LoVo (cell line): ENCODE measurements around the gene CACNB4.
"Not testable (repeated sequence)": the region's sequence is repeated elsewhere in the genome, so short reads cannot be mapped to it uniquely, and the experiment has no call there.

Experiments
- DNase-seq: peaks from one replicate; pipeline ENCODE4 v3.0.0-alpha.2; 2016; ENCODE audit warnings: low spot score

The CACNB4 gene

DNA sequence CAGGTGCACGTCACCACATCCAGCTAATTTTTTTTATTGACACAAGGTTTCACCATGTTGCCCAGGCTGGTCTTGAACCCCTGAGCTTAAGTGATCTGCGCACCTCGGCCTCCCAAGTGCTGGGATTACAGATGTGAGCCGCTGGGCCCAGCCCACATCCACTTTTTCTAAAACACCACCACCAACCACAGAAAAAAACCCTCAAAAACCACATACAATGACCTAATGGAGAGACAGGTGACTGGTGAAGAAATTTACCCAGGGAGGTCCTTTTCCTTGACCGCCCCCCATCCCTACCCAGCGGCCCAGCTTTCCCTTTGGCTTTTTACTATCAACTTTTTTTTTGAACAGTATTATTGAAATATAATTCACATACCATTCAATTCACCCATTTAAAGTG is 47.9 kb downstream of the CACNB4 start:
- no peak for DNase-seq

GRCh38 chr2:152050341-152050740 is 48.5 kb downstream of the CACNB4 start:
- DNase-seq, result no peak

DNA sequence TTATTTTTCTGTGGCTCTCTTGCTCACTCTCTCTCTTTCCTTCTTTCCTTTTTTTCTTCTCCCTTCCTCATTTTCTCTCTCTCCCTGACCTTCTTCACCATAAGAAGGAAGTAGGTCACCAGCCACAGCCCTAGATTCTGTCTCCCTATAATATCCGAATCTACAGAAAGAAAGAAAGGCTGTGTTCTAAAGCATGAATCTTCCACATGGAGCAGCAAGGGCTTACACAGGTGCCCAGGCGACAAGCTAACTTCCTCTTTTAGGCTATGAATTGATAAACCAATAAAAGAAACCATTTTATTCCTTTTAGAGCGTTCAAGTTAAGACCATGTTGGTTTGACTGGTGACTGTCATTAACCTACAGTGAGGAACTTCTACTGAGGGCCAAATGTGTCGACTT is 49.3 kb downstream of the CACNB4 start:
- no peak for DNase-seq

DNA sequence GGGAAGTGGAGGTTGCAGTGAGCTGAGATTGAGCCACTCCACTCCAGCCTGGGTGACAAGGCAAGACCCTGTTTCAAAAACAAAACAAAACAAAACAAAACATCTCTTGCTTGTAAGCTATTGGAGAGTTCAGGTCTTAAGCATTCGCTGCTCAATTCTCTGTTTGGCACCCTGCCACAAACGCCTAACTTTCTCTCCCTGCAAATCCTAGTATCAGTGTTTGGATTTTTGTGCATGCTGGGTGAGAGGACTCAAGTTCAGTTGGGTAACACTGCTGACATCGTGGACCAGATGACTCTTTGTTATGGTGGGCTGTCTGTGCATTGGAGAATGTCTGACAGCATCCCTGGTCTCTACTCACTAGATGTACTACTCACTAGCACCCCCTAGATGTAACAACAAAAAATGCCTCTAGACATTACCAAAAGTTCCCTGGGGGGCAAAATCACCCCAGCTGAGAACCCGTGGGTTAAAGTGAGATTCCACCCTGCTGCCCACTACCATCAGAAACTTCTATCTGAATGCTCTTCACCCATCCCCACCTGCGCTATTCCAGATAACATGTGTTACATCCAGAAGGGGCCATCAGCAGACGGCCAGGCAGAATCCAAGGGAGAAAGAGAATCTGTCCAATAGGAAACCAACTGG is 50.9 kb downstream of the CACNB4 start:
- DNase-seq, result no peak

GRCh38 chr2:152046940-152047339 is 51.9 kb downstream of the CACNB4 start:
- no peak for DNase-seq

GRCh38 chr2:152042636-152043615 is 55.9 kb downstream of the CACNB4 start:
- DNase-seq, result no peak

GRCh38 chr2:152038441-152038958 is 60.3 kb downstream of the CACNB4 start:
- no peak for DNase-seq

DNA sequence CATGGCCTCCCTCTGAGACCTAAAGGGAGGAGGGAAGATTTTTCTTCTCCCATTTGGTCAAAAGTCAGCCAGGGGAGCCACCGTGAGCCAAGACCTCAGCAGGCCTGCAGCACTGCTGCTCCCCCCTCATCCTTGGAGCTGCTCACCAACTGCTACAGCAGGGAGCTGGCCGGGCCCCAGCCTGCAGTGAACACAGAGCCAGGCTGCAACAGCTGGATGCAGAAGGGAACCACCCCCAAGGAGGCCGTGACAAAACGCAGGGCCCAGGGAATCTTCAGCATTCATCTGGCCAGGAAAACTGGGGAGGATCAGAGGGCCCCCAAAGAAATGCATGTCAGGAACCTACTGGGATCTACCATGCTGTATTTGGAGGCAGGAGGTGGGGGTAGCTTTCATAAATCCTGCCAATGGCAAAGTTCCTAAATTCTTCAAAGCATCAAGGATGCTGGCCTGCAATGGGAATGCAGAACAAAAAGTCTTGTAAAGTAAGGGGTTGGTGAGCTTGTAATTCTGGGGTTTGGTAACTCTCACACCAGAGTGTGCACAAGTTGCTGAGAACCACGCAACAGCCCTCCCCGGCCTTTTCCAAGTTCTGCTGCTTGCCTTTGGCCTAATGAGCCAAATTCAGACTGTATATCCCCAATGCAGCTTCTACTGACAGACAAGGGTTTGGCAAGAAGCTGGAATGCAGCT is 61.0 kb downstream of the CACNB4 start:
- no peak for DNase-seq

DNA sequence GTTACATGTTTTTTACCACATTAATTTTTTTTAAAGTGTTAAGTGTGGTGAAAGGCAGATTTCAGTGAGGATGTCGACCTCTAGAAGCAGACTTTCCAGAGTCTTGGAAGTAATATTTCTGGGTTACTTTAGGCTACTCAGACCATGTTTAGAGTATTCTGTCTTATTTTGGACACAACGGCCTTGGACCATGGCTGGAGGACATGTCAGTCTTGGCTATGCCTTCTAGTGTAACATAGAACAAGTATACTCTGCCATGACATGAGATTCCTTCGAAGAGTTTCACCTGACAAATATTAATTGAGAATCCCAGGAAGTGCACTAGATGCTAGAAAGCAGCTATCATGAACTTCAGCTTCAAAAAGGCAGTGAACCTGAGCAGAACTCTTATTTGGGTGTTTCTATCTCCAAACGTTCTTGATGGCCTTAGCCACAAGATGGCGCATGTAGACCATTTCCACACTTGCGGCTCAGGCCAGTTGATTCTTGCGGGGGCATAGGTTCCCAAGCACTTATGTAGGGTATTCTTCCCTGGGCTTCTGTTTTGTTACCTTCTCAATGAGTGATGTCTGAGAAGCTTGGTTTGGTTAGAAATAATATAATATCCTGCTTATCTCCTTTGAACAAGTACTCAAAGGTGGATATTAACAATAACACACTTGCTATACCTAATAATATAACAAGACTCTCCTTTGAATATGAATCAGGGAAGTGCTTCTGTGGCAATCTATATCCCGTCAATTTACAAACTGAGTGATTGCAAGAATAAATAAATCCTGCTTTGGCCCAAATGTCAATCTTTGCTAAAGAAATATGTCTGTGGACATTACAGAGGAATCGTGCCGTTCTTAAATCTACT is 62.0 kb downstream of the CACNB4 start:
- peak; percentile 58 for DNase-seq

- DNase-seq, result no peak
Measured at GRCh38 chr2:152034257-152034801, 64.5 kb downstream of the CACNB4 start.

- no peak for DNase-seq
Measured at GRCh38 chr2:152033011-152033925, 65.6 kb downstream of the CACNB4 start.

- DNase-seq, result no peak
Measured at GRCh38 chr2:152031747-152032306, 67.0 kb downstream of the CACNB4 start.

- not testable (repeated sequence) for DNase-seq
Measured at GRCh38 chr2:152030596-152031328, 68.1 kb downstream of the CACNB4 start.

DNA sequence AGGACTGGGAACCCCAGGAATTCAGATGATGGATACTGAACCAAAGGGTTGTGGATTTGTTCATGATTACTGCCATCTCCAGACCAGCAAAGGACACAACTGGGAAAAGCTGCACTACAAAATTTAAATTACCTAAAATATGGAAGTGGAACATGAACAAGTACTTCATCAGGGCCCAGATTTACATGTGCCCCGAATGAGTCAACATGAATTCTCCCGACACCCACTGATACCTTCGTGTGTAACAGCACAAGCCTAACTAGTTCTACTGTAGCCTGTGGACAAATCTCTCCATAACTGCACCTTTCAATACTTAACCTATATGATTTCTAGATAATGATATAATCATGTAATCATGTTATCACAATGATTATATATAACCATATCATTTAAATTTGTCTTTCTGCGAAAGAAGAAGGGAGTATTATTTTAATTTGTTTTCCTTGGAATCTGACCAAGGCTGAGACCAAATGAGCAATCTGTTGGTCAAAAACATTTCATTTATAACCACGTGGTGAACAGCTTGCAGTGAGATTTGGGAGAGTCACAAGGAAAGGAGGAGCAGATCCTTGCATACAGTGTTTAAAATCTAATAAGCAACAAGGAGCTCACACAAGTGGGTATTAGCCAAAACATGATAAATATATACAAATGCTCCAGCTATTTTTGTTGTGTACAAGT is 70.5 kb downstream of the CACNB4 start:
- DNase-seq, result no peak

DNA sequence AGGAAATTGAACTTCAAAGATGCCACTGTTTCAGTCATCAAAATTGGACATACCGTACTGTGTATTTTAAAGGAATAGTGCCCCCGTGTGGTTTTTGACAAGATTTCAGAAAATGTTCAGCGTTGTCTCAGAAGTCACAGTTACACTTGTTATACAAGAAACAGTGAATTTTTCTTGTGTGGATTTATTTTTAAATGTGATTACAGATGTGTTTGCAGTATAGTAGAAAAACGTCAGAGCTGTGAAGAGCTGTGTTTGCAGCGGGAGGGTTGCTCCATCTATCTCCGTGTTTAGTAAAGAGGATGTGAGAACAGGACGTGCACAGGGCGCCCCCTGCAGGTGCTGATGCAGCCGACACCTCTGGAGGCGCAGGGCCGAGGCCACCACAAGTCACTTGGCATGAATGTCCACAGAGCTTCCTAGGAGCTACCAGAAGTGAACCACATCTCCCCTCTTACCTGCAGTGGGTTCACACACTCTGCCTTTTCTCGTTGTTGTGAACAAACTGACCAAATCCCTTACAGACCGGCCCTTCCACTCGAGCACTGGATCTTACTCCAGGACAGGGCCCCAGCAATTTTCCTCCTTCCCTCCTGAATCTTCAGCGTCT is 73.1 kb downstream of the CACNB4 start:
- DNase-seq, result peak; percentile 76

GRCh38 chr2:152024477-152024876 is 74.4 kb downstream of the CACNB4 start:
- DNase-seq, result no peak

GRCh38 chr2:152022090-152022489 is 76.8 kb downstream of the CACNB4 start:
- no peak for DNase-seq

- not testable (repeated sequence) for DNase-seq
Measured at GRCh38 chr2:152021001-152021400, 77.8 kb downstream of the CACNB4 start.
